Lower lobe of right lung (tissue), 2 donors: Measurements from ENCODE around the gene UGT1A5. TPM values are rescaled to one million over a fixed set of nuclear protein-coding genes. Genes with fewer than 3 reads are reported as not detected.

ENCODE experiments used
- ATAC-seq, 2 donors: fragments of 200-7000 bp; cut with Tn5 transposase; one replicate each; pipeline ENCODE4 v1.9.1; 2020 to 2022; ENCODE audit warnings: mild to moderate bottlenecking in 2 of 2, moderate library complexity in 2 of 2
- DNase-seq: peaks from one replicate; pipeline ENCODE4 v3.0.0-alpha.2; 2020
- H3K27ac ChIP-seq: fragments of 200-600 bp; one replicate; pipeline ENCODE4 v1.8.0; 2022
- H3K27me3 ChIP-seq: fragments of 200-600 bp; one replicate; pipeline ENCODE4 v1.8.0; 2022; ENCODE audit warnings: low read depth
- H3K36me3 ChIP-seq: fragments of 200-600 bp; one replicate; pipeline ENCODE4 v1.8.0; 2022; ENCODE audit warnings: mild to moderate bottlenecking
- H3K4me1 ChIP-seq: fragments of 200-600 bp; one replicate; pipeline ENCODE4 v1.8.0; 2022
- H3K4me3 ChIP-seq: fragments of 200-600 bp; one replicate; pipeline ENCODE4 v1.8.0; 2022; ENCODE audit warnings: mild to moderate bottlenecking
- H3K9me3 ChIP-seq: fragments of 200-600 bp; one replicate; pipeline ENCODE4 v1.8.0; 2022
- CTCF ChIP-seq: fragments of 200-600 bp; IDR thresholded peaks from one replicate; pipeline ENCODE4 v1.8.0; 2022; ENCODE audit warnings: antibody characterized with exemption, mild to moderate bottlenecking
- intact Hi-C: fragments of 100-400 bp; cut with DNase I; formaldehyde crosslinking; loops from one replicate; pipeline ENCODE4 v1.11.0; 2022
- total RNA-seq: library from RNA; stranded (reverse); fragmentation: NEBNext Ultra II Directional; extraction: Animal tissue kit (Norgen Biotek cat#: 25700); gene quantifications from one replicate; pipeline ENCODE4 v1.2.1, GENCODE V29; 2021
- donor health status: DM: no; HTN: yes; CAD: no; lungs with severe emphysema.

UGT1A5 gene
- total RNA-seq, 1 donor from 2014 or later: 0.27 TPM

- no peaks in the 10 kb centered on the region for H3K9me3 ChIP-seq
- no peaks in the 10 kb centered on the region for H3K27me3 ChIP-seq
- intact Hi-C loops: no loop called here
- ATAC-seq: no peak
- no peaks in the 10 kb centered on the region for H3K36me3 ChIP-seq
- no peaks in the 10 kb centered on the region for H3K4me1 ChIP-seq
- no peak for TF ChIP-seq CTCF
- H3K27ac ChIP-seq: no peak overlapping the region
- DNase-seq: no peak
- no peak overlapping the region for H3K4me3 ChIP-seq
Measured at GRCh38 chr2:233673896-233674295, 38.8 kb upstream of the UGT1A5 start.

- Histone ChIP-seq H3K9me3 (no peaks in the 10 kb centered on the region), H3K27me3 (no peaks in the 10 kb centered on the region), H3K27ac (no peak overlapping the region), H3K36me3 (no peaks in the 10 kb centered on the region), H3K4me3 (no peak overlapping the region), H3K4me1 (no peaks in the 10 kb centered on the region)
- ATAC-seq (no peak), DNase-seq (no peak)
- intact Hi-C loops: no loop called here
- no peak for TF ChIP-seq CTCF
Measured at GRCh38 chr2:233674314-233674713, 38.4 kb upstream of the UGT1A5 start.

GRCh38 chr2:233674995-233675394, 37.7 kb upstream of the UGT1A5 start:
- TF ChIP-seq CTCF: no peak
- H3K4me1 ChIP-seq: no peaks in the 10 kb centered on the region
- H3K4me3 ChIP-seq: no peak overlapping the region
- intact Hi-C loops: no loop called here
- H3K27me3 ChIP-seq: no peaks in the 10 kb centered on the region
- H3K9me3 ChIP-seq: no peaks in the 10 kb centered on the region
- DNase-seq: no peak
- no peaks in the 10 kb centered on the region for H3K36me3 ChIP-seq
- no peak overlapping the region for H3K27ac ChIP-seq
- no peak for ATAC-seq

GRCh38 chr2:233676046-233676445, 36.7 kb upstream of the UGT1A5 start:
- Histone ChIP-seq H3K36me3 (no peaks in the 10 kb centered on the region), H3K27ac (no peak overlapping the region), H3K9me3 (no peaks in the 10 kb centered on the region), H3K4me3 (no peak overlapping the region), H3K27me3 (no peaks in the 10 kb centered on the region), H3K4me1 (no peaks in the 10 kb centered on the region)
- DNase-seq: no peak
- TF ChIP-seq CTCF: no peak
- intact Hi-C loops: no loop called here
- no peak for ATAC-seq

GRCh38 chr2:233679196-233679595, 33.5 kb upstream of the UGT1A5 start:
- Histone ChIP-seq H3K27me3 (no peaks in the 10 kb centered on the region), H3K9me3 (no peaks in the 10 kb centered on the region), H3K4me1 (no peaks in the 10 kb centered on the region), H3K4me3 (no peak overlapping the region), H3K36me3 (no peaks in the 10 kb centered on the region), H3K27ac (no peak overlapping the region)
- DNase-seq: no peak
- ATAC-seq: no peak
- TF ChIP-seq CTCF: no peak
- intact Hi-C loops: no loop called here
